Peyer's patch (tissue), 4 donors: Measurements from ENCODE around the gene ATP6V1G2.

Experiments
- CTCF ChIP-seq, 6 experiments: fragments of 450-650 bp in 4 of 6; fragments of 200-600 bp in 2 of 6; sonication (generic) in 1 of 6; IDR thresholded peaks; one replicate each; pipeline ENCODE4 v1.5.1; 2017 to 2019; ENCODE audit warnings: antibody characterized with exemption in 6 of 6, mild to moderate bottlenecking in 3 of 6, moderate library complexity in 1 of 6
- POLR2A ChIP-seq, 2 donors: fragments of 450-650 bp; IDR thresholded peaks; one replicate each; pipeline ENCODE4 v1.5.1; 2017; ENCODE audit warnings: antibody characterized with exemption in 2 of 2, mild to moderate bottlenecking in 2 of 2, moderate library complexity in 2 of 2

- no peak for TF ChIP-seq CTCF (IDR thresholded peaks at IDR 0.05)
- no peak for TF ChIP-seq POLR2A (IDR thresholded peaks at IDR 0.05)
Measured at GRCh38 chr6:31540640-31541039, 5.8 kb downstream of the ATP6V1G2 start.
